Sigmoid colon (tissue), 4 donors: ENCODE measurements around the gene VEGFA.

Experiments used
- EP300 ChIP-seq, 4 donors: sonication (generic); formaldehyde crosslinking; IDR thresholded peaks; one replicate each; pipeline ENCODE4 v1.6.1; 2017; ENCODE audit warnings: antibody characterized with exemption in 4 of 4
- POLR2A ChIP-seq, 2 donors: fragments of 450-650 bp; IDR thresholded peaks; one replicate each; pipeline ENCODE4 v1.6.1; 2016; ENCODE audit warnings: antibody characterized with exemption in 2 of 2, mild to moderate bottlenecking in 2 of 2, moderate library complexity in 2 of 2
- TF ChIP-seq, protein P1 (sequence below), 4 experiments: fragments of 450-650 bp in 3 of 4; fragments of 200-600 bp in 1 of 4; IDR thresholded peaks; one replicate each; pipeline ENCODE4 v1.5.1; 2016 to 2019; ENCODE audit warnings: antibody characterized with exemption in 4 of 4, mild to moderate bottlenecking in 3 of 4, moderate library complexity in 2 of 4

DNA sequence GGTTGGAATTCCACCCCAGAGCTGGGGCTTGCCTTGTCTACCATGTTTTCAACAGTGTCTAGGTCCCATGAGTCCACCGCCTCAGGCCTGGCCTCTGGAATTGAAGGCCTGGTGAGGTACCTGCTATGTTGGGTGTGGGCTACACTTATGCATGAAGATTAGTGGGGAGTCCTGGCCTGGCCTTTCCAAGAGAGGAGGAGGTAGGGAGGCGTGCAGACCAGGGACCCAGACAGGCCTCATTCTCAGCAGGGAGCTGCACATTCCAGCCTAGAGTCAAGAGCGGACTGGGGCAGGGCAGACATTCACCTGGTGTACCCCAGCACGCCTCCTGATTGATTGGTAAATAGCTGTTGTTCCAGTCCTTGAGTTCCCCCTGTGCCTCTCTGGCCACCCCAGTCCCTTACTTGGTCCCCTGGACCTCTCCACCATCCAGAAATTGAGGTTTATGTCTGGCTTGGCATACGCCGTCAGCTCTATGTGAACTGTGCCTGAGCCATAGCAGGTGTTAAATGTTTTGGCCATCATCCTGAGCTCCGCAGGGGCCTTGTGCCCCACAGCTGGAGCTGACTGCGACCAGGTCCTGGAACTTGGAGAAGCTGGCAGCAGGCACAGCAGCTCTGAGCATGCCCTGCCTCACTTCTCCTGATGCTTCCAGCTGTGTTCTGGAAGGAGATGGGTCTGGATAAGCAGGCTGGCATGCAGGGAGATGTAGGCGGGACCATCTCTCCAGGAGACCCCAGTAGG is 8.2 kb upstream of the VEGFA start:
- TF ChIP-seq POLR2A (IDR thresholded peaks at IDR 0.05): no peak
- TF ChIP-seq, protein P1, sequence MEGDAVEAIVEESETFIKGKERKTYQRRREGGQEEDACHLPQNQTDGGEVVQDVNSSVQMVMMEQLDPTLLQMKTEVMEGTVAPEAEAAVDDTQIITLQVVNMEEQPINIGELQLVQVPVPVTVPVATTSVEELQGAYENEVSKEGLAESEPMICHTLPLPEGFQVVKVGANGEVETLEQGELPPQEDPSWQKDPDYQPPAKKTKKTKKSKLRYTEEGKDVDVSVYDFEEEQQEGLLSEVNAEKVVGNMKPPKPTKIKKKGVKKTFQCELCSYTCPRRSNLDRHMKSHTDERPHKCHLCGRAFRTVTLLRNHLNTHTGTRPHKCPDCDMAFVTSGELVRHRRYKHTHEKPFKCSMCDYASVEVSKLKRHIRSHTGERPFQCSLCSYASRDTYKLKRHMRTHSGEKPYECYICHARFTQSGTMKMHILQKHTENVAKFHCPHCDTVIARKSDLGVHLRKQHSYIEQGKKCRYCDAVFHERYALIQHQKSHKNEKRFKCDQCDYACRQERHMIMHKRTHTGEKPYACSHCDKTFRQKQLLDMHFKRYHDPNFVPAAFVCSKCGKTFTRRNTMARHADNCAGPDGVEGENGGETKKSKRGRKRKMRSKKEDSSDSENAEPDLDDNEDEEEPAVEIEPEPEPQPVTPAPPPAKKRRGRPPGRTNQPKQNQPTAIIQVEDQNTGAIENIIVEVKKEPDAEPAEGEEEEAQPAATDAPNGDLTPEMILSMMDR (IDR thresholded peaks at IDR 0.05): no peak
- TF ChIP-seq EP300 (IDR thresholded peaks at IDR 0.05): no peak
